Breast epithelium (tissue), 3 donors: Measurements from ENCODE around the gene ALDH5A1.

ENCODE experiments used
- POLR2AphosphoS5 ChIP-seq, 3 donors: sonication (generic); formaldehyde crosslinking; IDR thresholded peaks; one replicate each; pipeline ENCODE4 v1.6.1; 2017; ENCODE audit warnings: antibody characterized with exemption in 3 of 3
- TF ChIP-seq, protein P1 (sequence below), 3 donors: fragments of 450-650 bp; IDR thresholded peaks; one replicate each; pipeline ENCODE4 v1.5.1; 2016 to 2017; ENCODE audit warnings: antibody characterized with exemption in 3 of 3, mild to moderate bottlenecking in 3 of 3, moderate library complexity in 3 of 3

DNA sequence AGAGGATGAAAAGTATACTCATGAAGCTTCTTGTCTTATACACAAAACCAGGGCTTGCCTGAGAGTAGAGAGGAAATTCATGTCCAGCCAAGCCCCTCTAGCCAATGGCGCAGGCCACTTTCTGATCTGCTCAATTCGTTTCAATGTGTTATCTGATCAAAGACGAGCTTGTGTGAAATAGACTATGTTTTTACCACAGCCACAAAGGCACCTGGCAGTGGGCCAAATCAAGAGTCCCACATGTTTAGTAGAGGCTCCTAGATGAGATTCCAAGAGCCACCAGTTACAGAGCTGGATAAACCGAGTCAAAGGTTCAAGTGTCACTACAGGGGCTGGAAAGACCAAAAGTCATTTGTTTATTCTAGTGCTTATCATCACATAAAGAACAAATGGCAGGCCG lies 40.3 kb upstream of the ALDH5A1 start:
- TF ChIP-seq, protein P1, sequence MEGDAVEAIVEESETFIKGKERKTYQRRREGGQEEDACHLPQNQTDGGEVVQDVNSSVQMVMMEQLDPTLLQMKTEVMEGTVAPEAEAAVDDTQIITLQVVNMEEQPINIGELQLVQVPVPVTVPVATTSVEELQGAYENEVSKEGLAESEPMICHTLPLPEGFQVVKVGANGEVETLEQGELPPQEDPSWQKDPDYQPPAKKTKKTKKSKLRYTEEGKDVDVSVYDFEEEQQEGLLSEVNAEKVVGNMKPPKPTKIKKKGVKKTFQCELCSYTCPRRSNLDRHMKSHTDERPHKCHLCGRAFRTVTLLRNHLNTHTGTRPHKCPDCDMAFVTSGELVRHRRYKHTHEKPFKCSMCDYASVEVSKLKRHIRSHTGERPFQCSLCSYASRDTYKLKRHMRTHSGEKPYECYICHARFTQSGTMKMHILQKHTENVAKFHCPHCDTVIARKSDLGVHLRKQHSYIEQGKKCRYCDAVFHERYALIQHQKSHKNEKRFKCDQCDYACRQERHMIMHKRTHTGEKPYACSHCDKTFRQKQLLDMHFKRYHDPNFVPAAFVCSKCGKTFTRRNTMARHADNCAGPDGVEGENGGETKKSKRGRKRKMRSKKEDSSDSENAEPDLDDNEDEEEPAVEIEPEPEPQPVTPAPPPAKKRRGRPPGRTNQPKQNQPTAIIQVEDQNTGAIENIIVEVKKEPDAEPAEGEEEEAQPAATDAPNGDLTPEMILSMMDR (IDR thresholded peaks at IDR 0.05), result no peak
- TF ChIP-seq POLR2AphosphoS5 (IDR thresholded peaks at IDR 0.05), result no peak
